Measurements from ENCODE around the gene TMEM178B. TPM values are rescaled to one million over a fixed set of nuclear protein-coding genes. Genes with fewer than 3 reads are reported as not detected.

The TMEM178B gene
- total and polyA plus RNA-seq, 2 of the 13 experiments (the other 11 are each of a cell fraction or from before 2014, with no cell fraction given): 0.01 to 0.02 TPM

DNA sequence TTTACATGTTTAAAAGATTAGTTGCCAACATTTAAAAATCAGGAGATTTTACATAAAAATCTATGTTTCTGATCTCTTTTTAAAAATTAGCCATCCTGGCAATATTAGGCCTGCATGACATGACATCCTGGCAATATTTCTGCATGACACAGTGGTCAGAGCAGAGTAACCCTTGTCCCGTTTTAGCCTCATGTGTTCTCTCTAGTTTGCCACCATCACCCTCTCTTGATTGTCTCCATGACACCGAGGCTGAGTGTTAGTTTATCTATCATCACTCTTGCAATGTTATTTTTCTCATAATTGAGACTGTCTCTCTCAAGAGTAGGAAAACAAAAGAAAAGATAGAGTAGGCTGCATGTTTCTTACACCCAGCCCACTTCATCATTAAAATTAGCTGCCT lies 287.6 kb downstream of the TMEM178B start:
- no peaks in the 10 kb centered on the region for H3K27me3 ChIP-seq (ENCODE audit: control insufficient read depth in 1 of 2, insufficient read depth in 2 of 2, low read length in 2 of 2)
- ATAC-seq: no peak
- H3K4me1 ChIP-seq (ENCODE audit: insufficient read depth, low read length): no peaks in the 10 kb centered on the region
- no TSS peak for BruUV-seq (replicated peaks)
- no peak overlapping the region for H3K27ac ChIP-seq (ENCODE audit: extremely low read length, insufficient read depth, low read length)
- ChIA-PET POLR2A (no interaction called here), CTCF (ENCODE audit: low intra/inter-chr PET ratio, low total read pairs) (no interaction called here)
- H3K4me2 ChIP-seq (ENCODE audit: low read depth, low read length): no peak overlapping the region
- no peak overlapping the region for H2AFZ ChIP-seq (ENCODE audit: low read length)
- no peak for FAIRE-seq
- H3K79me2 ChIP-seq (ENCODE audit: insufficient read depth, low read length): no peaks in the 10 kb centered on the region
- no peak overlapping the region for H3K4me3 ChIP-seq (replicated peaks in 1 of 3; ENCODE audit: insufficient read depth in 1 of 3, low read depth in 2 of 3, low read length in 3 of 3)
- in situ Hi-C loops (cut with HindIII; ENCODE audit: extremely low pct_ligation_motif_present, low pct_unique_long_range_greater_than_20kb) (no loop called here), intact Hi-C loops (cut with micrococcal nuclease; ENCODE audit: unreplicated experiment) (no loop called here)
- H3K36me3 ChIP-seq (replicated peaks in 1 of 2; ENCODE audit: control insufficient read depth in 1 of 2, insufficient read depth in 2 of 2, low read length in 2 of 2): no peaks in the 10 kb centered on the region
- WGBS (ENCODE audit: low lambda C conversion rate): 0% methylated on average over 2 of the region's 2 CpGs
- DNase-seq (ENCODE audit: low spot score): no peak
- H3K9me3 ChIP-seq (ENCODE audit: low read length): no peaks in the 10 kb centered on the region
- no peaks in the 10 kb centered on the region for H4K20me1 ChIP-seq (ENCODE audit: insufficient read depth, low read length)
- no peak overlapping the region for H3K9ac ChIP-seq (ENCODE audit: insufficient read depth, low read depth, low read length)
- TF ChIP-seq, protein P1, sequence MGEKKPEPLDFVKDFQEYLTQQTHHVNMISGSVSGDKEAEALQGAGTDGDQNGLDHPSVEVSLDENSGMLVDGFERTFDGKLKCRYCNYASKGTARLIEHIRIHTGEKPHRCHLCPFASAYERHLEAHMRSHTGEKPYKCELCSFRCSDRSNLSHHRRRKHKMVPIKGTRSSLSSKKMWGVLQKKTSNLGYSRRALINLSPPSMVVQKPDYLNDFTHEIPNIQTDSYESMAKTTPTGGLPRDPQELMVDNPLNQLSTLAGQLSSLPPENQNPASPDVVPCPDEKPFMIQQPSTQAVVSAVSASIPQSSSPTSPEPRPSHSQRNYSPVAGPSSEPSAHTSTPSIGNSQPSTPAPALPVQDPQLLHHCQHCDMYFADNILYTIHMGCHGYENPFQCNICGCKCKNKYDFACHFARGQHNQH (CRISPR knock-in tag; IDR thresholded peaks at IDR 0.05): no peak
- no peak for TF ChIP-seq ZZZ3 (CRISPR knock-in tag; IDR thresholded peaks at IDR 0.05; ENCODE audit: borderline replicate concordance)
- no peak for TF ChIP-seq CEBPG (CRISPR knock-in tag; IDR thresholded peaks at IDR 0.05)
- TF ChIP-seq ZNF839 (CRISPR knock-in tag; IDR thresholded peaks at IDR 0.05; ENCODE audit: borderline replicate concordance): no peak
- TF ChIP-seq ZNF598 (CRISPR knock-in tag; IDR thresholded peaks at IDR 0.05; ENCODE audit: borderline replicate concordance): no peak
- no peak for TF ChIP-seq PHB2 (IDR thresholded peaks at IDR 0.05; ENCODE audit: partially characterized antibody)
- no peak for TF ChIP-seq ZNF263 (CRISPR knock-in tag; IDR thresholded peaks at IDR 0.05)
- no peak for TF ChIP-seq GFI1 (CRISPR knock-in tag; IDR thresholded peaks at IDR 0.05; ENCODE audit: borderline replicate concordance)
- TF ChIP-seq, protein P2, sequence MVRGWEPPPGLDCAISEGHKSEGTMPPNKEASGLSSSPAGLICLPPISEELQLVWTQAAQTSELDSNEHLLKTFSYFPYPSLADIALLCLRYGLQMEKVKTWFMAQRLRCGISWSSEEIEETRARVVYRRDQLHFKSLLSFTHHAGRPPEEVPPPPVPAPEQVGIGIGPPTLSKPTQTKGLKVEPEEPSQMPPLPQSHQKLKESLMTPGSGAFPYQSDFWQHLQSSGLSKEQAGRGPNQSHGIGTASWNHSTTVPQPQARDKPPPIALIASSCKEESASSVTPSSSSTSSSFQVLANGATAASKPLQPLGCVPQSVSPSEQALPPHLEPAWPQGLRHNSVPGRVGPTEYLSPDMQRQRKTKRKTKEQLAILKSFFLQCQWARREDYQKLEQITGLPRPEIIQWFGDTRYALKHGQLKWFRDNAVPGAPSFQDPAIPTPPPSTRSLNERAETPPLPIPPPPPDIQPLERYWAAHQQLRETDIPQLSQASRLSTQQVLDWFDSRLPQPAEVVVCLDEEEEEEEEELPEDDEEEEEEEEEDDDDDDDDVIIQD (CRISPR knock-in tag; IDR thresholded peaks at IDR 0.05; ENCODE audit: low read depth): no peak
- TF ChIP-seq ZNF451 (CRISPR knock-in tag; IDR thresholded peaks at IDR 0.05): no peak
- no peak for TF ChIP-seq WIZ (CRISPR knock-in tag; IDR thresholded peaks at IDR 0.05)
- TF ChIP-seq ESRRA (CRISPR knock-in tag; IDR thresholded peaks at IDR 0.05; ENCODE audit: low read depth): no peak
- TF ChIP-seq THAP11 (CRISPR knock-in tag; IDR thresholded peaks at IDR 0.05): no peak

Measured in HepG2 (cell line).